HAP-1 (cell line): ENCODE measurements around the gene UBE2G1.

Experiments
- DNase-seq, 2 experiments: peaks; one replicate each; pipeline ENCODE4 v3.0.0-alpha.2; 2016 to 2020; ENCODE audit warnings: low spot score in 2 of 2
- H3K27me3 ChIP-seq: fragments of 250-450 bp; sonication (Bioruptor Pico); 2 replicates; pipeline ENCODE4 v1.5.1; 2020; ENCODE audit warnings: low read depth, mild to moderate bottlenecking, moderate library complexity
- H3K36me3 ChIP-seq: fragments of 250-450 bp; sonication (Bioruptor Pico); replicated peaks from 2 replicates; pipeline ENCODE4 v1.5.1; 2020; ENCODE audit warnings: mild to moderate bottlenecking
- H3K4me1 ChIP-seq: fragments of 250-450 bp; sonication (Bioruptor Pico); 2 replicates; pipeline ENCODE4 v1.5.1; 2020; ENCODE audit warnings: mild to moderate bottlenecking
- H3K4me3 ChIP-seq: fragments of 250-450 bp; sonication (Bioruptor Pico); 2 replicates; pipeline ENCODE4 v1.5.1; 2020; ENCODE audit warnings: mild to moderate bottlenecking, moderate library complexity
- H3K9me3 ChIP-seq: fragments of 250-450 bp; sonication (Bioruptor Pico); 2 replicates; pipeline ENCODE4 v1.5.1; 2020; ENCODE audit warnings: mild to moderate bottlenecking, moderate library complexity
- in situ Hi-C: fragments of 300-500 bp; cut with MboI; formaldehyde crosslinking; loops from 3 replicates; pipeline ENCODE4 v1.14.3; 2020; ENCODE audit warnings: low sequenced_read_pairs, inconsistent platforms, mixed read lengths

UBE2G1 gene

DNA sequence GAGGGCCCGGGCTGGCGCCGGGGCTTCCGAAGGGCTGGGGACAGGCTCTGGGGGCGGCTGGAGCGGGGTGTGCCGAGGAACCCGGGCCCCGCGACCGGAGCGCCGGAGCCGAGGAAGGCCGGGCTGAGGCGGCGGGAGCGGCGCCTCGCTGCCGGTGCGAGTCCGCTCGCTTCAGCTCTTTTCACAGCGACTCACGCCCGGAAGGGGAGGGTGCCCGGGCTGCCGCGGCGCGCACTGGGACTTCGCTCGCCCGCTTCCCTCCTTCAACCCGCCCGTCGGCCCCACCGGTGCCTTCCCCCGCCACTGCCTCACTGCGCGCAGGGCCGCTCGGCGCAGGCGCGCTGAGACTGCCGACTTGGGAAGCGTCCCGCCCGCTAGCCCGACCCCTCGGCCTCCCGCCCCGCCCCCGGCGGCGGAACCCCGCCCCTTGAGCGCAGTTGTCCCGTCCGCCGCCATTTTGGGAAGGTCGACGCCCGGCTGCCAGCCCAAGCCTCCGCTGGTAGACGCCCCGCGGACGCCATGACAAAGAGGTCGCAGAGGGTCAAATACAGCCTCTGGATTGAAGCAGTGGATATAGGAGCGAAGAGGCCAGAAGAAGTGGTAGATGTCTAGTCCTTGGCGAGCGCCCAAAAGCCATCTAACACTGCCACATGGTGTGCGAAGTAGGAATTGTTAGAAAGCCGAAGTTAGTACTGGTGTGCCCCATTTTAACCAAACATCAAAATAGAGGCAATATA is at the start of gene UBE2G1:
Gene UBE2G1 (minus strand): TSS at position 349 of the 737 bp plus-strand sequence. CDS start 359 bp downstream, outside the sequence.
- in situ Hi-C loops = no loop called here
- peak within 1 kb of the TSS; percentile 87 for H3K4me3 ChIP-seq
- peaks cover 13% of the 10 kb centered on the region for H3K4me1 ChIP-seq
- peaks cover 32% of the 10 kb centered on the region for H3K36me3 ChIP-seq
- H3K9me3 ChIP-seq = no peaks in the 10 kb centered on the region
- DNase-seq = peak; percentile 96 to 99
- no peaks in the 10 kb centered on the region for H3K27me3 ChIP-seq

GRCh38 chr17:4412933-4413831 is 46.7 kb upstream of the UBE2G1 start:
- in situ Hi-C loops = loop anchor here (5.0 kb wide), 1 partner anchor 206 kb away; no protein-coding TSS in a partner anchor
- Histone ChIP-seq H3K36me3 (no peaks in the 10 kb centered on the region), H3K27me3 (no peaks in the 10 kb centered on the region), H3K4me1 (peaks cover 3% of the 10 kb centered on the region; the same call in 1 of the 2 replicates), H3K4me3 (no peak overlapping the region), H3K9me3 (no peaks in the 10 kb centered on the region)
- DNase-seq = peak; percentile 79 to 97

DNA sequence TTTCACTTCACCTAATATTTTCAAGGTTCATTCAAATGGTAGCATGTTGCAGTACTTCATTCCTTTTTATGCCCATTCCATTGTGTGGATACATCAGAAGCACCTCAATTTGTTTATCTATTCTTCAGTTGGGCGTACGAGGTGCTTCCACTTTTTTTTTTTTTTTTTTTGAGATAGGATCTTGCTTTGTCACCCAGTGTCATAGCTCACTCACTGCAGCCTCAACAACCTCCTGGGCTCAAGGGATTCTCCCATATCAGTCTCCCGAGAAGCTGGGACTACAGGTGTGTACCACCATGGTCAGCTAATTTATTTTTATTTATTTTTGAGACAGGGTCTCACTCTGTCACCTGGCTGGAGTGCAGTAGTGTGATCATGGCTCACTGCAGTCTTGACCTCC is 44.7 kb upstream of the UBE2G1 start:
- H3K4me1 ChIP-seq = peaks cover 3% of the 10 kb centered on the region; the same call in 1 of the 2 replicates
- no peaks in the 10 kb centered on the region for H3K36me3 ChIP-seq
- in situ Hi-C loops = loop anchor here (5.0 kb wide), 1 partner anchor 204 kb away; no protein-coding TSS in a partner anchor
- H3K27me3 ChIP-seq = no peaks in the 10 kb centered on the region
- H3K4me3 ChIP-seq = no peak overlapping the region
- no peak for DNase-seq
- H3K9me3 ChIP-seq = no peaks in the 10 kb centered on the region

DNA sequence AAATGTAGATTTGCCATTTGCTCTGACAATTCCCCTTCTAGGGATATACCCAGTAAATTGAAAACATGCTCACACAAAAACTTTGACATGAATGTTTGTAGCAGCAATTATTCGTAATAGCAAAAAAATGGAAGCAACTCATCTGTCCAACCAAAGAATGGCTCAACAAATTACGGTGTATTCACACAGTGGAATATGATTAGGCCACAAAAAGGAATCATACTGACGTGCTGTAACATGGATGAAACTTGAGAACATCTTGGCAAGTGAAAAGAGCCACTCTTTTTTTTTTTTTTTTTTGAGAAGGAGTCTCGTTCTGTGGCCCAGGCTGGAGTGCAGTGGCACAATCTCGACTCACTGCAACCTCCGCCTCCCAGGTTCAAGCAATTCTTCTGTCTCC is 43.2 kb upstream of the UBE2G1 start:
- Histone ChIP-seq H3K4me3 (no peak overlapping the region), H3K27me3 (no peaks in the 10 kb centered on the region), H3K4me1 (peaks cover 3% of the 10 kb centered on the region; the same call in 1 of the 2 replicates), H3K36me3 (no peaks in the 10 kb centered on the region), H3K9me3 (no peaks in the 10 kb centered on the region)
- no peak for DNase-seq
- in situ Hi-C loops = loop anchor here (5.0 kb wide), 1 partner anchor 202 kb away; no protein-coding TSS in a partner anchor

- in situ Hi-C loops = no loop called here
- H3K27me3 ChIP-seq = no peaks in the 10 kb centered on the region
- peaks cover 2% of the 10 kb centered on the region; the same call in 1 of the 2 replicates for H3K4me1 ChIP-seq
- H3K36me3 ChIP-seq = no peaks in the 10 kb centered on the region
- DNase-seq = no peak
- H3K4me3 ChIP-seq = no peak overlapping the region
- H3K9me3 ChIP-seq = no peaks in the 10 kb centered on the region
Observed at GRCh38 chr17:4407851-4408250, 41.4 kb upstream of the UBE2G1 start.

GRCh38 chr17:4407216-4407615 is 40.7 kb upstream of the UBE2G1 start:
- Histone ChIP-seq H3K4me1 (no peaks in the 10 kb centered on the region; the same call in 1 of the 2 replicates), H3K27me3 (no peaks in the 10 kb centered on the region), H3K36me3 (no peaks in the 10 kb centered on the region), H3K4me3 (no peak overlapping the region), H3K9me3 (no peaks in the 10 kb centered on the region)
- in situ Hi-C loops = no loop called here
- no peak for DNase-seq

GRCh38 chr17:4406386-4406785 is 39.9 kb upstream of the UBE2G1 start:
- no peaks in the 10 kb centered on the region; the same call in 1 of the 2 replicates for H3K4me1 ChIP-seq
- DNase-seq = no peak
- H3K9me3 ChIP-seq = no peaks in the 10 kb centered on the region
- H3K36me3 ChIP-seq = no peaks in the 10 kb centered on the region
- no peaks in the 10 kb centered on the region for H3K27me3 ChIP-seq
- H3K4me3 ChIP-seq = no peak overlapping the region
- in situ Hi-C loops = no loop called here

- H3K36me3 ChIP-seq = no peaks in the 10 kb centered on the region
- H3K4me3 ChIP-seq = no peak overlapping the region
- no peaks in the 10 kb centered on the region for H3K27me3 ChIP-seq
- in situ Hi-C loops = no loop called here
- no peak for DNase-seq
- H3K9me3 ChIP-seq = no peaks in the 10 kb centered on the region
- no peaks in the 10 kb centered on the region; the same call in 1 of the 2 replicates for H3K4me1 ChIP-seq
Observed at GRCh38 chr17:4405699-4406098, 39.2 kb upstream of the UBE2G1 start.

DNA sequence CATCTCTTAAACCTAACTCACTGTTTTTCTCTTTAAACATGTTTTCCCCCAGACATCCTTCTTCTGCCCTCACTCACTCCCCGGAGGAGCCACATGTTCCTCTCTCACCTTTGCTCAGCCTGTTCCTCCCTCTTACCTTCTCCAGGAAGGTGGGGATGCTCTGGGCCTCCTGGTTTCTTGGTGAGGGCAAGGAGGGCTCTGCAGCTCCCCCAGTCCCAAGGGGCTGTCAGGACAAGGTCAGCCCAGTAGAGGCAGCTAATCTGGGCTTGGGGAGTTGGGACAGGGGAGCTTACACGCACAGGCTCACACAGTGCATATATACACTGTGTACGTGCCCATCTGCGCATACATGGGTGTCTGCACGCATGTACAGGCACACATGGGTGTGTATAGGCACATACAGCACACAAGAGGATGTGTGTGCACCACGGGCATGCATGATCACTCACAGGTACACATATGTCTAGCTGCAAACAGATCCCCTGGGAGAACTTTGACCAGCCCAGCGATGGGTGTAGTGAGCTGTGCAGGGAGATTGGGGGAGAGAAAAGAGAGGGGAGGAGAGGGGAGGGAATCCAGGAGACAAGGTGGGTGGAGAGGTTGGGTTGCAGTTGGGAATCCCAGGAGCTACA is 38.7 kb upstream of the UBE2G1 start:
- Histone ChIP-seq H3K4me1 (no peaks in the 10 kb centered on the region; the same call in 1 of the 2 replicates), H3K36me3 (no peaks in the 10 kb centered on the region), H3K27me3 (no peaks in the 10 kb centered on the region), H3K9me3 (no peaks in the 10 kb centered on the region), H3K4me3 (no peak overlapping the region)
- in situ Hi-C loops = no loop called here
- DNase-seq = no peak

DNA sequence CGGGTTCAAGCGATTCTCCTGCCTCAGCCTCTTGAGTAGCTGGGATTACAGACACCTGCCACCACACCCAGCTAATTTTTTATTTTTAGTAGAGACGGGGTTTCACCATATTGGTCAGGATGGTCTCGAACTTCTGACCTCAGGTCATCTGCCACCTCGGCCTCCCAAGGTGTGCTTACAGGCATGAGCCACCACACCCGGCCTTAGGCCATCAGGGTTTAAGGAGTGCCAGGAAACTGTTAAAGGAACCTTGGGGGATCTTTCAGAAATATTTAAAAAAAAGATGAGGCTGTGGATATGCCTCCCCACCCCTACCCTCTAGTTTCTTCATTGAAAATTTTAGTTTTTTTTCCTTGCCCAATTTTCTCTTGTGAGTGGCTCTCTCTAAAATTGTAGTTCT is 31.4 kb upstream of the UBE2G1 start:
- peaks cover 17% of the 10 kb centered on the region for H3K4me1 ChIP-seq
- no peaks in the 10 kb centered on the region for H3K27me3 ChIP-seq
- DNase-seq = no peak
- no peak overlapping the region for H3K4me3 ChIP-seq
- no peaks in the 10 kb centered on the region for H3K36me3 ChIP-seq
- in situ Hi-C loops = no loop called here
- no peaks in the 10 kb centered on the region for H3K9me3 ChIP-seq

- Histone ChIP-seq H3K36me3 (no peaks in the 10 kb centered on the region), H3K27me3 (no peaks in the 10 kb centered on the region), H3K4me1 (peaks cover 17% of the 10 kb centered on the region), H3K4me3 (no peak overlapping the region), H3K9me3 (no peaks in the 10 kb centered on the region; the same call in 1 of the 2 replicates)
- in situ Hi-C loops = no loop called here
- no peak for DNase-seq
Observed at GRCh38 chr17:4395111-4395478, 28.6 kb upstream of the UBE2G1 start.

- Histone ChIP-seq H3K36me3 (no peaks in the 10 kb centered on the region), H3K4me1 (peaks cover 17% of the 10 kb centered on the region), H3K27me3 (no peaks in the 10 kb centered on the region), H3K4me3 (no peak overlapping the region), H3K9me3 (no peaks in the 10 kb centered on the region; the same call in 1 of the 2 replicates)
- in situ Hi-C loops = no loop called here
- no peak for DNase-seq
Observed at GRCh38 chr17:4394208-4395110, 28.0 kb upstream of the UBE2G1 start.

GRCh38 chr17:4393806-4394205 is 27.3 kb upstream of the UBE2G1 start:
- H3K27me3 ChIP-seq = no peaks in the 10 kb centered on the region
- peaks cover 17% of the 10 kb centered on the region for H3K4me1 ChIP-seq
- no peak for DNase-seq
- no peak overlapping the region for H3K4me3 ChIP-seq
- H3K9me3 ChIP-seq = no peaks in the 10 kb centered on the region; the same call in 1 of the 2 replicates
- no peaks in the 10 kb centered on the region for H3K36me3 ChIP-seq
- in situ Hi-C loops = no loop called here
